HG03520 (cell line): ENCODE results near the gene ALKBH3.

Source experiments
- ATAC-seq: cut with Tn5 transposase; IDR thresholded peaks from one replicate; pipeline ENCODE4 v1.9.1; 2021; ENCODE audit warnings: mild to moderate bottlenecking, moderate library complexity; ENCODE audit not compliant: unreplicated experiment

Gene ALKBH3

GRCh38 chr11:43957571-43957970 is 76.9 kb downstream of the ALKBH3 start:
- ATAC-seq = no peak

GRCh38 chr11:43959321-43959995 is 78.8 kb downstream of the ALKBH3 start:
- no peak for ATAC-seq

GRCh38 chr11:43962383-43963278 is 82.0 kb downstream of the ALKBH3 start:
- no peak for ATAC-seq

- ATAC-seq = no peak
These were observed 82.6 kb downstream of the ALKBH3 start for GRCh38 chr11:43963279-43963620.

- no peak for ATAC-seq
These were observed 87.0 kb downstream of the ALKBH3 start for GRCh38 chr11:43967661-43968060.

- no peak for ATAC-seq
These were observed 88.1 kb downstream of the ALKBH3 start for GRCh38 chr11:43968719-43969118.

- no peak for ATAC-seq
These were observed 88.9 kb downstream of the ALKBH3 start for GRCh38 chr11:43969543-43969942.
